NCI-H748 (cell line): Measurements from ENCODE around the gene TMC5.

Experiments
- DNase-seq: peaks from one replicate; lab custom pipeline; 2025; ENCODE audit not compliant: unreplicated experiment; lab: John Stamatoyannopoulos, UW

TMC5 gene

GRCh38 chr16:19450186-19450585, 32.5 kb downstream of the TMC5 start:
- no peak for DNase-seq

- DNase-seq = no peak
These were observed 41.2 kb downstream of the TMC5 start for GRCh38 chr16:19458722-19459379.

GRCh38 chr16:19460397-19460796, 42.7 kb downstream of the TMC5 start:
- no peak for DNase-seq

- peak; percentile 97 for DNase-seq
These were observed 46.0 kb downstream of the TMC5 start for GRCh38 chr16:19463468-19464315.

GRCh38 chr16:19468300-19468699, 50.6 kb downstream of the TMC5 start:
- no peak for DNase-seq

- DNase-seq = no peak
These were observed 54.8 kb downstream of the TMC5 start for GRCh38 chr16:19472482-19472881.

GRCh38 chr16:19474617-19475016, 56.9 kb downstream of the TMC5 start:
- peak; percentile 67 for DNase-seq

GRCh38 chr16:19478505-19478904, 60.8 kb downstream of the TMC5 start:
- no peak for DNase-seq

- no peak for DNase-seq
These were observed 61.6 kb downstream of the TMC5 start for GRCh38 chr16:19479302-19479721.

GRCh38 chr16:19481296-19481695, 63.6 kb downstream of the TMC5 start:
- DNase-seq = no peak

- no peak for DNase-seq
These were observed 64.1 kb downstream of the TMC5 start for GRCh38 chr16:19481769-19482168.

- no peak for DNase-seq
These were observed 64.6 kb downstream of the TMC5 start for GRCh38 chr16:19482291-19482690.

- DNase-seq = no peak
These were observed 66.4 kb downstream of the TMC5 start for GRCh38 chr16:19484096-19484495.

GRCh38 chr16:19485611-19486010, 67.9 kb downstream of the TMC5 start:
- DNase-seq = no peak

GRCh38 chr16:19486051-19486450, 68.4 kb downstream of the TMC5 start:
- DNase-seq = no peak

- DNase-seq = no peak
These were observed 69.2 kb downstream of the TMC5 start for GRCh38 chr16:19486750-19487325.

GRCh38 chr16:19488213-19488640, 70.5 kb downstream of the TMC5 start:
- no peak for DNase-seq

GRCh38 chr16:19490619-19491018, 72.9 kb downstream of the TMC5 start:
- no peak for DNase-seq

- DNase-seq = no peak
These were observed 79.5 kb downstream of the TMC5 start for GRCh38 chr16:19497176-19497575.

- DNase-seq = no peak
These were observed 81.3 kb downstream of the TMC5 start for GRCh38 chr16:19499006-19499405.

GRCh38 chr16:19499481-19499880, 81.8 kb downstream of the TMC5 start:
- DNase-seq = no peak
